ENCODE results near the gene SLC6A13.

SLC6A13 gene

GRCh38 chr12:177980-178828 lies 84.4 kb downstream of the SLC6A13 start:
- DNase-seq (ENCODE audit: low read depth) = no peak

GRCh38 chr12:177336-177979 lies 85.2 kb downstream of the SLC6A13 start:
- no peak for DNase-seq (ENCODE audit: low read depth)

- no peak for DNase-seq (ENCODE audit: low read depth)
These were observed 86.1 kb downstream of the SLC6A13 start for GRCh38 chr12:176321-177181.

GRCh38 chr12:175759-176158 lies 86.9 kb downstream of the SLC6A13 start:
- no peak for DNase-seq (ENCODE audit: low read depth)

- no peak for DNase-seq (ENCODE audit: low read depth)
These were observed 87.4 kb downstream of the SLC6A13 start for GRCh38 chr12:175250-175649.

GRCh38 chr12:174596-174995 lies 88.0 kb downstream of the SLC6A13 start:
- DNase-seq (ENCODE audit: low read depth) = no peak

- DNase-seq (ENCODE audit: low read depth) = no peak
These were observed 88.5 kb downstream of the SLC6A13 start for GRCh38 chr12:174124-174523.

- DNase-seq (ENCODE audit: low read depth) = no peak
These were observed 89.9 kb downstream of the SLC6A13 start for GRCh38 chr12:172732-173161.

- no peak for DNase-seq (ENCODE audit: low read depth)
These were observed 90.6 kb downstream of the SLC6A13 start for GRCh38 chr12:171743-172676.

GRCh38 chr12:171276-171675 lies 91.4 kb downstream of the SLC6A13 start:
- DNase-seq (ENCODE audit: low read depth) = no peak
